Measurements from ENCODE around the gene CNTN2. TPM values are rescaled to one million over a fixed set of nuclear protein-coding genes. Genes with fewer than 3 reads are reported as not detected.

Gene CNTN2
- total RNA-seq, 1 donor from 2014 or later, result not detected

DNA sequence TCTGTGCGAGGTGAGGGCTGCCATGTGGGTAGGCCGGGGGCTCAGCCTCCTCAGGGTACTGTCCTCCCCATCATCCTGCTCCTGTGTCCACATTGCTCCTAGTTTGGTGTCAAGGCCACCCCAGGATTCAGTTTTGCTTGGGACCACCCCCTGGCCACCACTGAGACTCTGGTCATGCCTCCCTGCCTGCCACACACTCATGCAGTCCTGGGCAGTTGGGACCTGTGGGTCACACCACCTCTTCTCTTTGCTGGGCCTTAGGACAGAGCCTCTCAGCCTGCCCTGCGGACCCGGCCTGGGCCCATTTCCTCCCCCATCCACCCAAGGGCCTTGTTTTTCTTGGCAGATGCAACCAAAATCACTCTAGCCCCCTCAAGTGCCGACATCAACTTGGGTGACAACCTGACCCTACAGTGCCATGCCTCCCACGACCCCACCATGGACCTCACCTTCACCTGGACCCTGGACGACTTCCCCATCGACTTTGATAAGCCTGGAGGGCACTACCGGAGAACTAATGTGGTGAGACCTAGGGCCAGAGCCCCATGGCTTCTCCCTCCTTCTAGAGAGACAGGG lies 21.8 kb downstream of the CNTN2 start:
- no peaks in the 10 kb centered on the region for H3K27me3 ChIP-seq (ENCODE audit: low read depth)
- TF ChIP-seq, protein P1, sequence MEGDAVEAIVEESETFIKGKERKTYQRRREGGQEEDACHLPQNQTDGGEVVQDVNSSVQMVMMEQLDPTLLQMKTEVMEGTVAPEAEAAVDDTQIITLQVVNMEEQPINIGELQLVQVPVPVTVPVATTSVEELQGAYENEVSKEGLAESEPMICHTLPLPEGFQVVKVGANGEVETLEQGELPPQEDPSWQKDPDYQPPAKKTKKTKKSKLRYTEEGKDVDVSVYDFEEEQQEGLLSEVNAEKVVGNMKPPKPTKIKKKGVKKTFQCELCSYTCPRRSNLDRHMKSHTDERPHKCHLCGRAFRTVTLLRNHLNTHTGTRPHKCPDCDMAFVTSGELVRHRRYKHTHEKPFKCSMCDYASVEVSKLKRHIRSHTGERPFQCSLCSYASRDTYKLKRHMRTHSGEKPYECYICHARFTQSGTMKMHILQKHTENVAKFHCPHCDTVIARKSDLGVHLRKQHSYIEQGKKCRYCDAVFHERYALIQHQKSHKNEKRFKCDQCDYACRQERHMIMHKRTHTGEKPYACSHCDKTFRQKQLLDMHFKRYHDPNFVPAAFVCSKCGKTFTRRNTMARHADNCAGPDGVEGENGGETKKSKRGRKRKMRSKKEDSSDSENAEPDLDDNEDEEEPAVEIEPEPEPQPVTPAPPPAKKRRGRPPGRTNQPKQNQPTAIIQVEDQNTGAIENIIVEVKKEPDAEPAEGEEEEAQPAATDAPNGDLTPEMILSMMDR (IDR thresholded peaks at IDR 0.05), result no peak
- intact Hi-C loops (cut with DNase I), result no loop called here
- no peaks in the 10 kb centered on the region for H3K36me3 ChIP-seq
- DNase-seq (no peak), ATAC-seq (no peak)
- no peak overlapping the region for H3K4me3 ChIP-seq
- H3K27ac ChIP-seq, result no peak overlapping the region
- H3K4me1 ChIP-seq, result no peaks in the 10 kb centered on the region
- H3K9me3 ChIP-seq, result no peaks in the 10 kb centered on the region

DNA sequence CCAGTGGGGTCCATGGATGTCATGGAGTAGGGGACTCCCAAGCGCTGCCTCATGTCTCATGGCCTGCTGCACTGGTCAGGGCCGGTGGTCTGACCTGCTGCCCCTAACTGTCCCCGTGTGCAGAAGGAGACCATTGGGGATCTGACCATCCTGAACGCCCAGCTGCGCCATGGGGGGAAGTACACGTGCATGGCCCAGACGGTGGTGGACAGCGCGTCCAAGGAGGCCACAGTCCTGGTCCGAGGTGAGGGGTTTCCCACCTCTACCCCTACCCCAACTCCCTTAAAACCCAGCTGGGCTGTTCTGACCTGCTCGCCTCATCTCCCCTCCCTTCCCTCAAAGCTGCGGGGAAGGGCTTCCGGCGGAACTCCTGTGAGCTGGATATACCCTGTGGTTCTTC lies 22.7 kb downstream of the CNTN2 start:
- H3K27ac ChIP-seq, result no peak overlapping the region
- DNase-seq (no peak), ATAC-seq (no peak)
- H3K4me3 ChIP-seq, result no peak overlapping the region
- H3K9me3 ChIP-seq, result no peaks in the 10 kb centered on the region
- no peaks in the 10 kb centered on the region for H3K27me3 ChIP-seq (ENCODE audit: low read depth)
- no peaks in the 10 kb centered on the region for H3K4me1 ChIP-seq
- no peaks in the 10 kb centered on the region for H3K36me3 ChIP-seq
- intact Hi-C loops (cut with DNase I), result no loop called here
- TF ChIP-seq, protein P1 (IDR thresholded peaks at IDR 0.05), result no peak

DNA sequence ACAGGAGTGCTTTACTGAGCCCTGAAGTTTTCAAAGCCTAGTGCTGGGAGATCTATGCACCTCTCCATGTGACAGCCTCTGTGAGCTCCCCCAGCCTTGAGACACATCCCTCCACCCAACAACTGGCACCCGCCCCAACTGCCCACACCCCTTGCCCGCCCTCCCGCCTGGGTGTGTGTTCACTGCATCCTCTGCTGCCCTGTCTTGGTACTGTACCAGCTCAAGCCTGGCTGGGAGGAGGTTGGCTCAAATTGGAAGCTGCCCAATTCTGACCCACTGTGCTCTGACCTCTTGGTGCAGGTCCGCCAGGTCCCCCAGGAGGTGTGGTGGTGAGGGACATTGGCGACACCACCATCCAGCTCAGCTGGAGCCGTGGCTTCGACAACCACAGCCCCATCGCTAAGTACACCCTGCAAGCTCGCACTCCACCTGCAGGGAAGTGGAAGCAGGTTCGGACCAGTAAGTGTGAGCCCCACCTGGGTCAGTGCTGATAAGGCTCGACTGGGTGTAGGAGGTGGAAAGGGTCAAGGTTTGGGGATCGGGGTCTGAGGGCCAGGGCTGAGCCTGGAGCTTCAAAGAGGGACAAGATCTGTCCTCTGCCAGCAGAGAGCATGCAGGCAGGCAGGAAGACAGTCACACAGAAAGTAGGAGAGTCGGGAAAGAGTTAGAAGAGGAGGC lies 23.3 kb downstream of the CNTN2 start:
- ATAC-seq (no peak), DNase-seq (no peak)
- TF ChIP-seq, protein P1 (IDR thresholded peaks at IDR 0.05), result no peak
- H3K27me3 ChIP-seq (ENCODE audit: low read depth), result no peaks in the 10 kb centered on the region
- intact Hi-C loops (cut with DNase I), result no loop called here
- no peaks in the 10 kb centered on the region for H3K4me1 ChIP-seq
- no peaks in the 10 kb centered on the region for H3K9me3 ChIP-seq
- no peaks in the 10 kb centered on the region for H3K36me3 ChIP-seq
- no peak overlapping the region for H3K4me3 ChIP-seq
- no peak overlapping the region for H3K27ac ChIP-seq

DNA sequence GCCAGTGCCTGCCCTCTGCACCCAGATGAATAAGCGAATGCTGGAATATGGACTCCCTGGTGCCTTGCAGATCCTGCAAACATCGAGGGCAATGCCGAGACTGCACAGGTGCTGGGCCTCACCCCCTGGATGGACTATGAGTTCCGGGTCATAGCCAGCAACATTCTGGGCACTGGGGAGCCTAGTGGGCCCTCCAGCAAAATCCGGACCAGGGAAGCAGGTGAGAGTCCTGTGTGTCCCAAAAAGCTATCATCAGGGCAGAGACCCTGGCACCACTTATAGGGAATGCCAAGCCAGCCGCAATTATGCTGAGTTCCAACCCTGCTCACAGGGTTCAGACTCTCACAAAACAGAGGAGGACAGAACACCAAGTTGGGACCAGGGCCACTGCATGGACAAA lies 24.0 kb downstream of the CNTN2 start:
- DNase-seq (no peak), ATAC-seq (no peak)
- Histone ChIP-seq H3K36me3 (no peaks in the 10 kb centered on the region), H3K4me1 (no peaks in the 10 kb centered on the region), H3K4me3 (no peak overlapping the region), H3K27ac (no peak overlapping the region), H3K27me3 (ENCODE audit: low read depth) (no peaks in the 10 kb centered on the region), H3K9me3 (no peaks in the 10 kb centered on the region)
- intact Hi-C loops (cut with DNase I), result no loop called here
- TF ChIP-seq, protein P1 (IDR thresholded peaks at IDR 0.05), result no peak

DNA sequence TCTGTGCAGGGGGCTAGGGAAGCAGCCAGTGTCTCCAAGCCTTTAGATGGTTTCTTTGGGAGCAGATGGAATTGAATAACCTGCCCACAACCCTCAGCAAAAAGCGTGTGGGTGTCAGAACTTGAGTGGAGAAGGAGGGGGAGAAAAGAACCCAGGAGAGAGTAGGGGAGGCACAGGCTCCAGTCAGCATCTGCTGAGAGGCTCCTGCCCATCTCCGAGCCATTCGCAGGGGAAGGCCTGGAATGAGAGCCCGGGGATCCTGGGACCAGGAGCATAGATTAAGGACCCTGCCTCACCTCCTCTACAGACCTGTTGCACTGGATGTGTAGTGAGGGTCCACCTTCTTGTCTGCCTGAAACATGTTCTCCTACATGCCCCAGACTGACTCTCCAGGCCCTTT lies 25.0 kb downstream of the CNTN2 start:
- intact Hi-C loops (cut with DNase I), result no loop called here
- Histone ChIP-seq H3K4me3 (no peak overlapping the region), H3K36me3 (no peaks in the 10 kb centered on the region), H3K4me1 (no peaks in the 10 kb centered on the region), H3K27me3 (ENCODE audit: low read depth) (no peaks in the 10 kb centered on the region), H3K27ac (no peak overlapping the region), H3K9me3 (no peaks in the 10 kb centered on the region)
- ATAC-seq (no peak), DNase-seq (no peak)
- TF ChIP-seq, protein P1 (IDR thresholded peaks at IDR 0.05), result no peak

All from lower lobe of right lung (tissue), 2 donors.